T-helper 2 cell (primary cell): Measurements from ENCODE around the gene WLS.
"Not testable (repeated sequence)": the region's sequence is repeated elsewhere in the genome, so short reads cannot be mapped to it uniquely, and the experiment has no call there.

Experiments used
- DNase-seq, 5 experiments: peaks; one replicate each; pipeline versions ENCODE4 v3.0.0 to v3.0.0-alpha.2; 2012 to 2022

Gene WLS

DNA sequence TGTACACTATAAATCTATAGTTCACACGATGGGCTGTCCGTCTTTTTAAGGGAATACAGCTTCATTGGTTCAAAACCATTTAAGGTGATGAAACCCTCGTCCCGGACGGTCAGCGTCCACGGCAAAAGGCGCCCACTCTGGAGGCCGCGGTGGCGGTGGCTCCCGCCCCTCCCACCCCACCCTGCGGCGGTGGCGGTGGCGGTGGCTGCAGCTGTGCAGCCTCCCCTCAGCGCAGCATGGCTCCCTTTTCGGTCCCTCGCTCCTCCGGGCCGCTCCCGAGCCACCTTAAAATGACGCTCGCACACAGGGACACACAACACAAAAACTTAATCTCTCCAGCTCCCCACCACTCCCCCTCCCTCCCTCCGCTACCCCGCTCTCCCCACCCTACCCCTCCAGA, 69.1 kb downstream of the WLS start:
- no peak for DNase-seq

DNA sequence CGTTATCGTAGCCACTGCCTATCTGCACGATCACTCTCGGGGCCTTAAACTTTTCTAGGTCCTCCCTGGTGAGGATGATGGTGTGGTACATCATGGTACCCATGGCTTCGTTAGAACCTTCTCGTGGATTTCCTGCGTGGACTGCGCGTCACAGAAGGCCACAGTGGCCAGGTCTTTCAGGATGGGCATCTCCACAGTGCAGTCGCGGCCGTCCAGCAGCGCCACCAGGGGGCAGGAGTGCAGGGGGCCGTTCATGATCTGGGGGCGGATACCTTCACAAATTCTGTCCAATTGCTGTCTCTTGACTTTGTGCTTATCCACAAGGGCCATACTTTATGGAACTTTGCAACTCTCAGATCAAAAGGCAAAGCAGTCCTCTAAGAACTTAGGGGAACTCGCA, 69.6 kb downstream of the WLS start:
- DNase-seq = no peak

DNA sequence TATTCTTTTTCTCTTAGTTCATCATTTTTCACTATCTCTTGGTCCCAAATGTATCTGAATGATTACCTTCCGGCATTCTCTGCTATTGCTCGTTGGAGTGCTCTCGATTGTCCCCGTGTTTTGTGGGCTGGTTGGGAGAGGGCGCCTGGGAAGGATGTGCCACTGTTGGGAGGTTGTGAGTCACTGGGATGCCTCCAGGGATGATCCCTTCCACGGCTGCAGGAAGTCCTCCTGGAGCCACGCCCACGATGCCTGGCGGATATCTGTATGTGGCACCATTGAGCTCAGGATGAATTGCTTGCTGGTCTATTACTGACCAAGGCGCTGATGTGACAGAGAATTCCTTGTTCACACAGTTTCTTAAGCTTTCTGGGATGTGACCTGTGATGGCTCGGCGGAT, 70.7 kb downstream of the WLS start:
- DNase-seq = not testable (repeated sequence)

DNA sequence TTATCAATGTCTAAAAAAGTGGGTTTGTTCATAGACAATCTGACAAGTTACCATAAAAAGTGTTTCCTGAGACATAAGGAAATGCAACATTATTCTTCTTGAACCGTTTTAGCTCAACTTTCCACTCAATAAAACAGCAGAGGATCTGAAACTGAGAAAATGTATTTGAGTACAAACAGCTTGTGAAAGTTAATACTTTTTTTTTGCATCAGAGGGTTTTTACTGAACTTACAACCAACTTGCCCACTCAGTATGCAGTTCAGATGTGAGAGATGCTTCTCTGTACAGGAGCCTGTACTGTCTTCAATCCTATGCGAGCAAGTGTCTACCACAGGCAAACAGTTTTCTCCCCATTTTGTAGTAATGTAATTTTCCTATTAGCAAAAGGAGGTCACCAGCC, 71.4 kb downstream of the WLS start:
- DNase-seq = not testable (repeated sequence)

DNA sequence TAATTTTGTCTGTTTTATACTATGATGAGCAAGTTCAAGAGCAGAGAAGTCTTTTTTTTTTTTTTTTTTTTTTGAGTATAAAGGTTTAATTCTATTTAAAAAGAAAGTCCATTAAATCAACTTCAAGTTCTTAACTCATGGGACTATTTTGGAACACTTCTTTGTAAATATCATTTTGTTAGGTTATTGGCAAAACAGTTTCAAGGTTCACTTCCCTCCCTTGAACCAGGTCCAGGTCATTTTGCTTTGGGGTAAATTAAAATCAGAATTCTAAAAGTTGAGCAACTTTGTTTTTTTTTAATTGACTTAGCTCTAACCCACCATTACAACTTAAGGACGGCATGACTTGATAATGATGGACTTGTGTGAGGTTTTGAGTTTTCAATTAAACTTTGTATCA, 72.3 kb downstream of the WLS start:
- DNase-seq = no peak

DNA sequence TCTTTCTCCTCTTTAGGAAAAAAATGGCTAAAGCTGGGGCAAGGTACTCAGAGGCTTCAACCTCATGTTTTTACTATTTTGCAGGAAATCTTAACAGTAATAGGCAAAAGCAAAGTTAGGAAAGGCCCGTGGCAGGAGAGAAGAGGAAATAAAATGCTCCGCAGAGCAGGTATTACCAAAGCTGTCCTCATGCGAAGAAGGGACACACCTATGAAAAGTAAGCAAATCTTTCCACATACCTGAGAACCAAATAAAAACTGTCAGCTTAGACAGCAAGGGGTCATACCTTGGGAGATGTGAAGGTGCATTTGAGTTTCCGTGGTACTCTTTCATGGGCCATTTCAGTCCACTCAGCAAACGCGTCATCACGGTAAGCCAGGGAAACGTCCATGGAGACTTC, 73.5 kb downstream of the WLS start:
- DNase-seq = no peak

DNA sequence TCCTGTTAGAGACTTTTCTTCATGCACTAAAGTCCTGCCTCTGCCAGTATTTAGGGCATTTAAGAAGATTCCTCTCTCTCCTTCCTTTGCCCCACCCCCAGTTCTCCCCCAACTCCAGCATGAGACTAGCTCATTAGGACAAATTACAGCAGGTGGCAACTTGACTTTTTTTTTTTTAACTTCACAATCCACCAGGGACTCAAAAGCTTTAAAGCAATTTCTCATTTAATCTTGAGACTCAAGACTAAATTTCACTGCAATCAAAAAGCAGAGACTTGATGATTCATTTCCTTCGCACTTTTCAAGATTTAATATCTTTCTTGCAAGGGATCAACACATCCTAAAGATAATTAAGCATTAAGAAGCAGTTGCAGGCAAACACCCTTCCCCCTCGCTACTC, 74.9 kb downstream of the WLS start:
- DNase-seq = no peak

DNA sequence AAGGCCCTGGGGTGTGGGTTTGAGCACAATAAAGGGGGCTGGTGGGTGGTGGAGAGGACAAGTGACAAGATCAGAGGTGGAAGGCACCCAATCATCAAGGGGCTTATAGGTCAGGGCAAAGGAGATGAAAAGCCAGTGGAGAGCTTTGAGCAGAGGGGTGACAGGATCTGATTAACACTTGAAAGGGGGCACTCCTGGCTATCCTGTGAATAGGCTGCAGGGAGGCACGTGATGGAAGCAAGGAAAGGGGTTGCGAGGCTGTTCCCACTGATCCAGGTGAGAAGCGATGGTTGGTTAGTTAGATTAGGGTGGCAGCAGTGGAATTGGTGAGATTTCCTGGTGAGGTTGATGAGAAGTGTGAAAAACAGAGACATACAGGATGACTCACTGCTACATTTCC, 80.6 kb downstream of the WLS start:
- no peak for DNase-seq

DNA sequence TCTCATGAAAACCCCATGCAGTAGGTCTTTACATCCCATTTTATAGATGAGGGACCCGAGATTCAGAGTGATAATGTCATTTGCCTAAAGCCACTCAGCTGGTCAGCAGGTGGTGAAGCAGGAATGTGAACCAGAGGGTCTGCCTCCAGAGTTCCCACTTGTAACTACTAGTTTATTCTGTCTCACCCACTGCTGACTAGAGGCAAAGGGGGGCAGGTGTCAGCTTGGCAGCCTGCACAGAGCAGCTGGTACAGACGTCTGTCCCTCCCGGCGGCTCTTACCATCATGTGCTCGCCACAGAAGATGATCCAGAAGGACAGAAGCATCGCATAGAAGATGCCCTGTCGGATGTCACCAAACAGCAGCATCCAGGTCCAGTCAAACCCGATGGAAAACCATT, 82.4 kb downstream of the WLS start:
- no peak for DNase-seq

DNA sequence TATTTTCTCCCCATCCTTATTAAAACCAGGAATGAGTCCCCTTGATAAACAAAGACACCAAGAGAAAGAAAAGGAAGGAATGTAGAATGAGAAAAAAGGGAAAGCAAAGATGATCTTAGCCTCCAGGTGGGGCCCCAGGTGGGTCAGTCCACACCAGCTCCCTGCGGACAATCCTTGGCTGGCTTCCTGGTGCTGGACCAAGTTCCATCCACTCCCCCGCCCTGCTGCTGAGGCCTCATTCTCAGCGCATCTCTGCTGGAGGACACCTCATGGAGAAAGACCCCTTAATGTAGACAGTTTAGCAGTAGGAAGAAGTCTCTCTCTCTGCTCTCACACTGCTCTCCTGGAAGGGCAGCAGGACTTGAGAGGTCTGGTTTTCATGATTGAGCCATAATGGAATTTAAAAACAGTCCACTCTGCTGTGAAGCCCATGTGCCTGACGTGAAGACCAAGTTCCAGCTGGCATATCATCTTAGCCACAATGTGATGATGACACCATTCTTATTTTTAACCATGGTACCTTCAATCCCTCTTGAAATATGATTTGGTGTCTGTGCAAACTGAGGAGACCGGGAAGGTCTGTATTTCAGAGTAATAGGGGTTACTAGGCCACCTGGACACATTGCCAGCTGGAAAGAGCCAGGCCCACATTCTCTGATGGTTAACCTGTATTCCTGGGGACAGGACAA, 83.1 kb downstream of the WLS start:
- DNase-seq = no peak

DNA sequence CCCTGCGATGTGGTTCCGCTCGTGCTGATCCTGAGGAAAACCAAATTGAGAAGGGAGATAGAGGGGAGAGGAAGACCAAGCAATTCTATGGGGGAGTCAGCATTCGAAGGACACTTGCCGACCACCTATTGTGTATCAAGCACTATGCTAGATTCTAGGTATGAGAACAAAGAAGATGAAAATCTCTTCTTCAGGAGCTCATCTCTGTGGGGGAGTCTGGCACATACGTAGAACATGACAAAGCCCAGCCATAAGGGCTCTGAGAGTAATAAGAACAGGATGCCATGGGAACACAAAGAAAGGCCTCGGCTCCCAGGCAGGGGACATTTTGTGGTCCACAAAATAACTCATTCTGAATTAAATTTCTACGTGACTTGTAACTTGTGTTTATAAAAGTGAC, 83.7 kb downstream of the WLS start:
- DNase-seq = no peak

DNA sequence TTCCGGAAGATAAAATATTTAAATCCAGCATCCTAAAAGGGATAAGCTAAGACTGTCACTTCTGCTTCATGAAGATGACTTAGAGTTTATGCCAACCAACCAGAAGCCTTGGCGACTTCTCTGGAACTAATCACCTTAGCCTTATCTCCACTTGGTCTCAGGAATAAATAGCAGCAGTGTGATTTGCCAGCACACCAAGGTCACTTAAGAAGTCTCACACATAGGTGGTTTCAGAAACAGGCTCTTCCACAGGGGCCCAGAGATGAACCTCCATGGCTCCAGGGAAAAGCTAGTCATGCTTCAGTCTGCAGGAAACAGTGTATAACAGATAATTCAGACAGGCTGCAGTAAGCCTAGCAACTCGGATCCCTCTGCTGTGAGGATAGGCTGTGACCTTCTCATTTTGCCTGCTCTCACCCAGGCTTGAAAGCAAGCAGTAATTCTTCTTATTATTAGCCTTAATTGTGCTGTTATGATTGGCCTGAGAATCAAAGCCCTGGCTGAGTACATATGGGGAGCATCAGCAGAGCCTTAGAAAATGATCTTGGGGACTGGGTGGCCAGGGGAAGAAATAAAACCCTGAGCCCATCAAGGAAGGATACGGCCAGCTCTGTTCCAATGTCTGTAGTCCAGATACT, 84.7 kb downstream of the WLS start:
- no peak for DNase-seq

DNA sequence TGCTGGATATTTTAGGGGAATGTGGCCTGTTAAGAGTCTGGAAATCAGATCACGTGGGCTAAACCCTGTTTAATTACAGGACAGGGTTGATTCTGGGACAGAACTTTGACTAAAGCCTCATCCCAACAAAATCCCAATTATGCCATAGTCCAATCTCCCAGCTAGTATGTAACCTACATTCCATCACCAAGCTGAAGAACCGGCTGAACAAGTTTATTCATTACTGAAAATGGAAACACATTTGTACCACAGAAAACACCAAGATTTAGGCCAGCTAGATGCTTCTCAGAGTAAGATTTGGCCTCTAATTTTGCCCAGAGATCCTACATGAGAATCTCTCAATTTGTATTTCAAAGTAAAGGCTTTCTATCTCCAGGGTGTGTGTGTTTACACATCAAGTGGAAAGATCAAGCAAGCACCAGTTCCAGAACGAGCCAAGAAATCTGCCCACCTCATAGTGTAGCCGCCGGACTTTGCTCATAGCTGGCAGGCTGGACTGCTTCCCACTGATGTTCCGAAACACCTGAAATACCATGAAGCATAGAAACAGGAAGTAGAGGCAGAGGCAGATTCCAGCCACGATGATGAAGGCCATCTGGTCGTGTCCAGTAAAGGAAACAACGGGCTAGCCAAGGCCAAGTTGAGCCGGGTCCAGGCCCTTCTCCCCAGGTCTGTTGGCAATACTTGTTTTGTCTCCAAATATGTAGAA, 86.8 kb downstream of the WLS start:
- no peak for DNase-seq

DNA sequence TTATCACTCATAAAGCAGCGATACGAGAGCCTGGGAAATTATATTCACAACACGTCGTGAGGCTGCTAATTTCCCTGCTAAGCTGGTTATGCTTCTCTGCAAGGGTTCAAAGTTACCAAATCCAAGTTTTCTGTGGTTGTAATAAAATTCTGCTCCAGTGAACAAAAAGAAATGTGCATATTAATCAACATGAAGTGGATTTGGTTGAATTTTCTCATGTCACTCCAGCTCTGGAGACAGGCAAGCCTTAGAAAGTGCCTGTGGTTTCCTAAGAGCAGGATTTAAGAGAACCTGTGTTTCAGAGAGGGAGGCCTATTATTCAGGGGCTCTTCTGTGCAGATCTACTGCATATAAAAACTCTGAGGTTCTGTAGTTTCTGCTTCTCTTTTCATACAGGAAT, 87.5 kb downstream of the WLS start:
- no peak for DNase-seq

DNA sequence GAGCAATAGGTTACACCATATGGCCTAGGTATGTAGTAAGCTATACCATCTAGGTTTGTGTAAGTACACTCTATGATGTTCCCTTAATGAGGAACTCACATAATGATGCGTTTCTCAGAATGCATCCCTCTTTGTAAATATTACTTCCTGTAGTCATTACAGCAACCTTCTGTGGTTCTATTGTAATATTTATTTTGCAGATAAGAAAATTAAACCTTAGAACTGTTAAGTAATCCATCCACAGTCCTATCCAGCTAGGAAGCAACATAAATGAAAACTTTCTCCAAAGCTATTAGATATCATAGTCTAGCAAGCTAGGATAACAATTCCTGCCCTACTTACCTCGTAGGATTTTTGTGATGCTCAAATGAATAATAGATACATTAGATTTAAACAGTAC, 88.7 kb downstream of the WLS start:
- DNase-seq = no peak

DNA sequence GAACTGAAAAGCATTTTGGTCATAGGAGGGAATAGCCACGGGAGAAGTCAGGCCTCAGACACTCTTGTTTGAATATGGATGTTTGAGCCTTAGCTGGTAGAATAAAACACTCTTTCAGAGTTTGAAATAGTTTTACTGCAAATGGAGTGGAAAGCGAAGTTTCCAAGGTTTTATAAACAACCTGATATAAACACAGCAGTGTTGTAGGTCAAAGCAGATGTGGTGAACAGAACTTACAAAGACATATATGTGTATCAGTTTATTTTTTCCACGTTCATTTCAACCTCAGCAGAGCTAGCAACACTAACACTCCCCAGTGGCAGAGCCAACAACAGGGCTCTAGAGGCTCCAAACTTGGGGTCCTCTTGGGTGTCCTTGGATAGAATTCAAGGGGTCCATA, 89.9 kb downstream of the WLS start:
- DNase-seq = no peak

DNA sequence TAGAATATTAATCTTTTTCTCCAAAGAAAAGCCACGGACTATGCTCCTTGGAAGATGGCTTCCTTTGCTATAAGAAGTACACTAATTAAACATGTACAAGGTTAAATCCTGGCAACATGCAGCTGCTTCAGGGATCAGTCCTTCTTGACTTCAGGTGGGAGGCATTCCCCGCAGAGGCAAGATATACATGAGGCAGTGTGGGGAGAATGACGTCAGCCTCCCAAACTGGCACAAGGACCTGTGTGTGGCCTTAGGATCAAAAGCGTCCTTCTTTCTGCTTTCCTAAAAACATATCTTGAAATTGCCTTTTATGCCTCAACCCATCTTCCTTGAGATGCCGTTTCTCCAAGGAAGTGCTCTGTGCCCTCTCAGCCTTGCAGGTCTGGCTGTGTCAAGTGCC, 90.3 kb downstream of the WLS start:
- DNase-seq = no peak

DNA sequence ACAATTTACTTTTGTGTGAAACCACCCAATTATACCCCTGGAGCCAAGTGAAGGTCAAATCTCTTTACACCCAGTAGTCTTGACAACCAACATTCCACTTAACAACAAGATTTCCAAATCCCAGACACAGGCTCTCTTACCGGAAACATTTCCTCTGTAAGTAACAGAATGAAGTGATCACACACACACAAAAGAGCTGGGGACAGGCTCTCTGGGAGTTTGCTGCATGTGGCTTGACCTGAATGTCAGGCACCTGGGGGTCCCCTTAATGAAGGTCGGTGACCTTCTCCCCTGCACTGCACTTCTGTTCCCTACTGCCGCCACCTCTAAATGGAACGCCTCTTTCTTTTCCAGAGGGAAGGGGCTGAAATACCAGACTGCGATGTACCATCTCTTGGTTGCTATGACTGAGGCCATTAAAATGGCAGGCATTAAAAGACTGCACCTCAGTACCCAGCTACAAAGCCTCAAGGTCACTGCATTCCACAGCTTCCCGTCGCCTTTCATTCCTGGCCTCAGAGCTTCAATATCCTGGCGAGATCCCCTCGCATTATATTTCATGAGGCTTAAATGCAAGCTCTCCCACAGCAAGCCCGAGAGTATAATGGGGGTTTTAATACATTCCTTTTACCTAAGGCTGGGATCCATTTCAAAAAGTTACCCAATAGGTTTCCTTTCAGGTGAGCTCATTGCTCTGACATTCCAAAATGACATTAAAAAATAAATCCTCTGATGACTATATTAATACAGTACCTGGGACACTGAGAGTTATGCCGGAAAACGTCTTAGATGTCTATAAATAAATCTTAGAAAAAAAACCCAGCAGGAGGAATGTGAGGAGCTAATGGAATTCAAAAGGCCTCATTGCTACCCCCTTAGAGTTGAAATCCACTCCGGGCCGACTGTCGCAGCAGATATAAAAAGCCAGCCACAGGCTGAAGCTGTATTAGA, 91.0 kb downstream of the WLS start:
- no peak for DNase-seq

DNA sequence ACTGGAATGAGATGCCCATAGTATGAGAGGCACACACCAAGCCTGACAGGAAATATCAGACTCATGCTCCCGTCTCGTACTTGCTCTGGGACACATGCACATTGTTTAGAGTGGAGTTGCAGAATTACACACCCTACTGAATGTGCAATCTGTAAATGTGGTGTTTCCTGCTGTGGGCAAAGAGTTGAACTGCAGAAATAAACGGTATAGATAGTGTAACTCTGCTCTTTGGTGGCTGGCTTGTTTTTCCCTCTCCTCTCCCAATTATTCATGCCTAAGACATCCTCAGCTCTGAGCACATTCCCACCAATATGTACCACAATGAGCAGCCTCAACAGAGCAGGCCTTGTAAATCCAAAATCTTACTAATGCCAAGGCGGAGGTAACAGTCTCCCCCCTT, 91.8 kb downstream of the WLS start:
- no peak for DNase-seq

DNA sequence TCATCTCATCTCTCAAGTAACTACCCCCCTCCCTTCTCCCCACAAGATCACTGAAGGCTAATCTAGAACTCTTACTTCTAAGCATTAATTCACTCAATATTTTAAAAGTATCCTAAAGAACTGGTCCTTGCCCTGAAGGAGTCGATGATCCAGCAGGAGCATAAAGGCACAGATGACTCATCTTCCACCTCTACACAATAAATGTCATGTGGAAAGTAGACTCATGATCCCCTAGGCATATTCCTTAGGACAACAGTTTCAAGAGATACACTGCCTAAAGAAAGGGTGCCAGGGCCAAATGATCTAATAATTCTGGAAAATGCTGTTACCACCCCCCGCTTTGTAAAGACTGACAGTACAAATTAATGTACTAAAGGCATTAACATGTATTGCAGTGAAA, 96.1 kb downstream of the WLS start:
- DNase-seq = no peak

DNA sequence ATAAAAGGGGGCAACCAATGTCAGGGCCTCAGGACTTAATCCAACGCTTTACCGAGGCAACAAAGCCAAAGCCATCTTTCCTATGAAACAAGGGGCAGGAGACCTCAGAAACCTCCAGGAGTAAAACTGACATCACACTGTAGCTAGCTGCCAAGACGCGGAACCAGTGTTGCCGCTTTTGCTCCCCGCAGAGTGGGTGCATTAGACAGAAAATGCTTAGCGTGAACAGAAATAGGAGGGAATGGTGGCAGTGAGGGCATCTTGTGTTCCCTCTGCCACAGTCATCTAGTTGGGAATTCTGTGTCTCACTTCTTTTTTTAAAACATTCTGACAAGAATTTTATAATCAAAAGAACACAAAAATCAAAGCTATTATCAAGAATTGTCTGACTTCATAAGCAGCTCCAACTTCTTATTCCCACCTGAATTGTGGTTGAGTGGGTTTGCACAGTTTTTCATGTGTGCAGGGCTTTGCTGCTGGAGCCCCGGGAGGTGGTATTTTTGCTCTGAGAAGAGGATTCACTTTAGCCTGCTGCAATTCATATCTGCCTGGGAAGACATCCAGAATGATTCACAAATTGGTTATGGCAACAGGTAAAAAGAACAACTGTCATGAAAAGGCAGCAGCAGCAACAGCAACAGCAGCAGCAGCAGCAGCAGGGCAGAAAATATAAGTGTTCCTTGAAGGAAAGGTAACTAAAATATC, 99.7 kb downstream of the WLS start:
- DNase-seq = no peak

DNA sequence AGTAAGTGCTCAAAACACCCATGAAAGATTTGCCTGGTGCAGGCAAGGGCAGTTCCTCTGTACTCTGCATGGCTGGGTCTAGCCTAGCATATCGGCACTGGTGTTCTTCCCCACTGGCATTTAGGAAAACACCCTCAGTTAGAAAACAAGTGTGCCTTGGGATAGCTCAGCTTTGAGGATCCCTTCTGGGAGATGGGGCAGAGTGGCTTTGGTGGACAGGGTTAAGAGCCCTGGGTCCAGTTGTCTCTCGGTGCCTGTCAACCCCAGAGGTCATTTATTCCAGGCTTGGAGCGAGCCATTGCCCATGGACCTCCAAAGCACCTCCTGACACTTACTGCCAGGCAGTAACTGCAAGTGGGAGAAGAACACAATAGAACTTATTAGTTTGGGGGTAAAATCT, 101.1 kb downstream of the WLS start:
- no peak for DNase-seq
